GM06990 (cell line): Measurements from ENCODE around the gene AUP1.

Experiments
- DNase-seq: peaks from one replicate; pipeline ENCODE4 v3.0.0-alpha.2; 2011; ENCODE audit not compliant: insufficient read length; ENCODE audit errors: extremely low read depth
- H3K27me3 ChIP-seq: replicated peaks from 2 replicates; pipeline ENCODE4 v1.6.0; 2011; ENCODE audit warnings: low read length; ENCODE audit not compliant: control insufficient read depth, insufficient read depth
- H3K36me3 ChIP-seq: 2 replicates; pipeline ENCODE4 v1.5.1; 2011; ENCODE audit warnings: low read length; ENCODE audit not compliant: control insufficient read depth, insufficient read depth
- H3K4me3 ChIP-seq: replicated peaks from 2 replicates; pipeline ENCODE4 v1.5.1; 2011; ENCODE audit warnings: low read depth, mild to moderate bottlenecking, control low read depth, low read length
- CTCF ChIP-seq: IDR thresholded peaks from 2 replicates; pipeline ENCODE4 v1.5.1; 2011; ENCODE audit warnings: low read length, control low read depth, mild to moderate bottlenecking, inconsistent platforms; ENCODE audit not compliant: insufficient read depth, poor library complexity, severe bottlenecking

The AUP1 gene

GRCh38 chr2:74575320-74575719, 45.8 kb upstream of the AUP1 start:
- H3K36me3 ChIP-seq, result no peaks in the 10 kb centered on the region
- no peaks in the 10 kb centered on the region for H3K27me3 ChIP-seq
- TF ChIP-seq CTCF, result no peak
- H3K4me3 ChIP-seq, result no peak overlapping the region
- no peak for DNase-seq

GRCh38 chr2:74573747-74574562, 44.4 kb upstream of the AUP1 start:
- no peak for TF ChIP-seq CTCF
- Histone ChIP-seq H3K4me3 (no peak overlapping the region), H3K36me3 (no peaks in the 10 kb centered on the region), H3K27me3 (no peaks in the 10 kb centered on the region)
- DNase-seq, result no peak

GRCh38 chr2:74572178-74572925, 42.8 kb upstream of the AUP1 start:
- no peak for DNase-seq
- no peaks in the 10 kb centered on the region for H3K36me3 ChIP-seq
- no peaks in the 10 kb centered on the region for H3K27me3 ChIP-seq
- H3K4me3 ChIP-seq, result no peak overlapping the region
- TF ChIP-seq CTCF, result peak; percentile 61

- no peak for DNase-seq
- TF ChIP-seq CTCF, result no peak
- no peak overlapping the region for H3K4me3 ChIP-seq
- no peaks in the 10 kb centered on the region for H3K36me3 ChIP-seq
- no peaks in the 10 kb centered on the region for H3K27me3 ChIP-seq
These were observed 41.6 kb upstream of the AUP1 start for GRCh38 chr2:74571058-74571457.

GRCh38 chr2:74569686-74570085, 40.2 kb upstream of the AUP1 start:
- no peaks in the 10 kb centered on the region for H3K36me3 ChIP-seq
- H3K4me3 ChIP-seq, result no peak overlapping the region
- DNase-seq, result no peak
- no peak for TF ChIP-seq CTCF
- no peaks in the 10 kb centered on the region for H3K27me3 ChIP-seq
